NOMO-1 (cell line): ENCODE measurements around the gene NCF2.

Experiments
- DNase-seq, 2 experiments: peaks; one replicate each; lab custom pipeline; 2025; ENCODE audit not compliant: unreplicated experiment in 2 of 2; lab: John Stamatoyannopoulos, UW

The NCF2 gene

DNA sequence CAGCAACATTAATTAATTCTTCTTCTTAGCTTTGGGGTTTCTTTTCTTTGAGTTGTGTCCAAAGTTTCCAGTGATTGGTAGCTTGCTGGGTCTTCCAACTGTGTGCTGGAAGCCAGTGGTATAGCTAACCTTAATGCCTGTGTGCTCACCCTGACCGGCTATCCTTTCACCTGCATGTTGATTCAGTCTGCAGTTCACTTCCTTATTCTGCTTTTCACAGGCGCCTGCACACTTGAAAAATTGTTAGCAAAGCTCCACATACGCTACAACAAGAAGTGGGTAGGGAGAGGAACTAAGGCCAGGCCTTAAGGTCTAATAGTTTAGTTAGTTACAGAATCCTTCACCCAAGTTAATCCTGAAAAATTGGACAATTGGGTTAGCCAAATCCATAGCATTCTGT, 35.7 kb downstream of the NCF2 start:
- DNase-seq = peak in 1 of 2 experiments; percentile 12

DNA sequence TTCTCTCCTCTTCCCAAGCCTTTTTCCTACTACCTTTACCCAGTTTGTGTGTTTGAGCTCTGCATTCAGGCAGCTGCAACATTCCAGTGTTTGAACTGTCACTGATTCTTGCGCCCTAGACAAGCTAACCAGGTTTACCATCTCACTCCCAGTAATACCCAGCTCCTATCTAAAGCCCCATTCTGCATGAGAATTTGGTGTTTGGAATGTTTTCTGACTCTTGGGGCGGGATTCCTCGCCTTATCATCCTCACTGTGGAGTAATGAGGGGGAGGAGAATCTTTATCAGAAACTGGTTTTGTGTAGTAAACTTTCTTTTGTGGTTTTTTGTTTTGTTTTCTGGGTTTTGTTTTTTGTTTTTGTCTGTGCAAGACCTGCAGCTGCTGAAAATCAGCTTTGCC, 36.5 kb downstream of the NCF2 start:
- no peak for DNase-seq

DNA sequence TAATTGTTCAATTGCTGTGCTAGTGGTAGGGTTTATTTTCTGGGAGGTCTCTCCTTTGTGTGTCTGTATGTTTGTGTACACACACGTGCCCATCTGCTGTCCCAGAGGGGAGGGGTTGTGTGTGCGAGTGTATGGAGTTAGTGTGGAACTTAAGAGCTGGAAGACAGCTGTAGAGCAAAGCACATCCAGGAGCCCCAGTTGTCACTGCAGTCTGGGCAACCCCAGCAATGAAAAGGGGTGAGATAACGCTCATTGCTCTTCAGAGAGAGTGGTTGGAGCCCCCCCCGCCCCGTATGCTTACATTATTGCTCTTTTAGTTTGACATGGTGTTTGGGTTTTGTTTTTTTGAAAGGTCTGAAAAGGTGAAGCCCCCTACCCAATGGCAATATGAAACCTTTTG, 36.9 kb downstream of the NCF2 start:
- no peak for DNase-seq

DNA sequence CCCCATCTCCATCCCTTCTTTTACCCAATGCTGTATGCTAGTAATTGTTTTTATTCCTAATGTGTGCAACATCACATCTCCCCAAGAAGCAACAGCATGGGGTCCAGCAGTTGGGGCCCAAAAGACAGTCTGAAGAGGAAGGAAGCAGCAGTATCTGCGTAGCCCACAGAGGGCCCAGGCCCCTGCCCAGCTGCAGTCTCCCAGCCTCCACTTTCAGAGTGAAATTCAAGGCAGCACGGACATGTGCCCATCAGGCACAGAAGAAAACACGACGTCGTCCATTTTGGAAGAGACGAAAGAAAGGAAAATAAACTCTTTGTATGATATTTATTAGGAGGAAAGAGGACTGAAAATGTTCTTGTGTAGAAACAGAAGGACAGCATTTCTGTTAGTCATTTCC, 37.4 kb downstream of the NCF2 start:
- DNase-seq = no peak

DNA sequence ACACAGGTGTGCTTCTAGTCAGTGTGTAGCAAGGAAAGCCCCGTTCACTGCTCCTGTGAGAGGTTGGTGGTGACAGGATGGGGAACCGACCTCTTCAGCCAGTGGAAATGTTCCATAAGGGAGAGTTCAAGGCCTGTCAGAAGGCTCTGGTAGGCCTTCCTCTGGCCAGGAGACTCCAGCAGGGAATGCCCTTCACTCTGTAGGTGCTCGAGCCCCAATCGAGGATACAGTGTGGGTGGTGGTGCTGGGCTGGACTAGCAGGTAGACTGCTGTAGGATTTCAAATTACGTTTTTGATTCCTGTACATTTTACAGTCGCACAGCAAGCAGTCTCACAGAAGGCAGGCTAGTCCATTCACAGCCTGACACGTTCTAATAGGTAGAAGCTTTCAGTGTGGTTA, 37.8 kb downstream of the NCF2 start:
- no peak for DNase-seq

DNA sequence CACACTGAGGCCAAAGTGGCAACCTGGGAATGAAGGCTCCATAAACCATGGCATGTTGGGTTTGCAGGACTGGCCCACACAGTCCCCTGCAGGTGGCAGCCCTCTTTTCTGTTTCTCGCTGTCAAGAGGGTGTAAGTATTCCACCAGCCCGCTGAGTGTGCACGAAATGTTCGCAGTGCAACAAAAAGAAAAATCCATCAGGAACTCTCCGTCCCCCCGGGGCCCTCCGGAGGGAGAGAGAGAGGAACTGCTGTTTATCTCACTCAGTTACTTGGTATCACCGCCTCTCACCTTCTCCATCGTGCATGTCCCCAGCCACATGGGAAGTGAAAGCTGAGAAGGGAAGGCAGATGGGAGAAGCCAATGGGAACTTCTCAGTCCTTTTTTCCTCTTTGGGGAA, 38.3 kb downstream of the NCF2 start:
- no peak for DNase-seq

DNA sequence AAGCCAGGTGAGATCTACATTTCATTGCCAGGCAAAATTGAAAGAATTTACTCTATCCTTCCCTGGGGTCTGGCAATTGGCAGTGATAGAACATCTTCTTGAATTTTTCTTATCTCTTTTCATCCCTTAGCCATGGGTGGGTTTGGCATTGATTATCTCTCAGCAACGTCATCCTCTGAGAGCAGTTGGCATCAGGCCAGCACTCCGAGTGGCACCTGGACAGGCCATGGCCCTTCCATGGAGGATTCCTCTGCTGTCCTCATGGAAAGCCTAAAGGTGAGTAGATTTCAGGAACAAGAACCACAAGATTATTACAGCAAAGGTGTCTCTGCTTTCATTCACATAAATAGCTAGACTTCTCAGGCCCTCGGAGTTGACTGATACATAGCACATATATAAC, 39.3 kb downstream of the NCF2 start:
- no peak for DNase-seq

DNA sequence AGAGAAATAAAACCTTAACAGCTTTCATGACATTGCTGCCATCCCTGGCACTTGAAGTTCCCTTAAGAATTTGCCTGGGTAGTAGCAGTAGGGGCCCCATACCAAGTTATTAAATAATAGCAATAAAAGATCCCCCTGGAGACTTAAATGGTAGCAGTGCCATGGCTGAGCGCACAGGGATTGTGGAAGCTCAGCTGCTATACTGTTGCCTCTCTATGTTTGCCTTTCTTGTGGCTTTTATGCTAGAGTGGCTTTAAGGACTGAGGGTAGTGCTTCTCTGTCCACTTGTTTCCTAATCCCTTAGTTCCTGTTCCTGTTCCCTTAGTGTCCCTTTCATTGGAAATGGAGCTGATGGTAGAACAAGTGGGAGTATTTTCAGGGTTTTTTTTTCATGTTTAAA, 42.1 kb downstream of the NCF2 start:
- no peak for DNase-seq

DNA sequence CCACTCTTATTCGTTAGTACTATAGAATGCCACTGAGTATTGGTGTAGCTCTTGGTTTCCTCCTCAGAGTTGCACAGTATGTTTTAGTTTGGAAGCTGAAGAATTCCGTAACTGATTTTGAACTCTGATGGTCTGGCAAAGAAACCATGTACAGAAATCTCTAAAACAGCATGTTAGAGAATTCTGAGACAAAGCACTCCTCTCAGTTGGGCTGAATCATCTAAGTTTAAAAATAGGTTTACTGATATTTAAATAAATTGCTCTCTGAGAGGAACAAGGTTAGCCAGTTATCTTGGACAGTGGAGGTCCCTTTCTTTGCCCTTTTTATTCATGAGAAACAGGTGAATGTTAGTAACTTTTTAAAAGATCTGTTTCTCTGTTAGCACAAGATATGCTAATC, 43.8 kb downstream of the NCF2 start:
- no peak for DNase-seq

DNA sequence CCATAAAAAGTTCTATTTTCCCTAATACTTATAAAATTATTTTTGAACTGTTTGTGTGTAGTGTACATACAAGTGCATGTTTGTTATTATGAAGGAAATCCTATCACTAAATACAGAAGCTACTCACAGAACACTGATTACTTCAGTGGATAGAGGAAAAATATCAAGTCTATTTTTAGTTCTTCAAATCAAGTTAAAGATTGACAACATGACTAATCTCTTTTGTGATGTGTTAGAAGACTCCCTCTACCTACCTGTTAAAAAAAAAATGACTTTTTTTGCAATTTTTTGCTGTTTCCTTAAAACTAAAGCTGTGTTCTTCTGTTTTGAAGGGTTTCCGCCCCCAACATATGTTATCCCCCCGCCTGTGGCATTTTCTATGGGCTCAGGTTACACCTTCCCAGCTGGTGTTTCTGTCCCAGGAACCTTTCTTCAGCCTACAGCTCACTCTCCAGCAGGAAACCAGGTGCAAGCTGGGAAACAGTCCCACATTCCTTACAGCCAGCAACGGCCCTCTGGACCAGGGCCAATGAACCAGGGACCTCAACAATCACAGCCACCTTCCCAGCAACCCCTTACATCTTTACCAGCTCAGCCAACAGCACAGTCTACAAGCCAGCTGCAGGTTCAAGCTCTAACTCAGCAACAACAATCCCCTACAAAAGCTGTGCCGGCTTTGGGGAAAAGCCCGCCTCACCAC, 45.5 kb downstream of the NCF2 start:
- no peak for DNase-seq

DNA sequence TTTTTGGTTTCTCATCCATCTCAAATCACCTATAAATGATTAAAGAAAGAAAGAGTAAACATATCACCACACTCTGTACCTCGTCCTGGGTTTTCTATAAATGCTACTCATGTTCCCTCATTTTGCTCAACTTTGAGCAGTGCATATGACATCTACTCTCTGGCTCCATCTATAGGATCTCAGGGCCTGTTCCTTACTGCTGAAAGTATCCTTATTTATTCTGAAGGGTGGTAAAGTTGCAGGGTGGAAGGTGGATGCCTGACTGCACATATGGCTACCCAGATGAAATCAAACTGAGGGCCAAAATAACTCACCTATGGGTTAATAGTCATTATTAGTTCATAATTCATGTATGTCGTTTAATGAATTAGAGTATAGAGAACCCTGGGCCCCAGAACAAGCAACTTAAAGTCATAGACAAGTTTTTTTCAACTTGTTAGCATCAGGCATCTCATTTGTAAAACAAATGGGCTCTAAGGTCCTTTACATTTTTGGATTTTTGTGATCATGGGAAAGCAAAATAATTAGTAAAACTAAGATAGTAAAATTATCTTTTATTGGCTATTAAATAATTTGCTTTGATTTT, 46.5 kb downstream of the NCF2 start:
- peak; percentile 42 to 59 for DNase-seq

DNA sequence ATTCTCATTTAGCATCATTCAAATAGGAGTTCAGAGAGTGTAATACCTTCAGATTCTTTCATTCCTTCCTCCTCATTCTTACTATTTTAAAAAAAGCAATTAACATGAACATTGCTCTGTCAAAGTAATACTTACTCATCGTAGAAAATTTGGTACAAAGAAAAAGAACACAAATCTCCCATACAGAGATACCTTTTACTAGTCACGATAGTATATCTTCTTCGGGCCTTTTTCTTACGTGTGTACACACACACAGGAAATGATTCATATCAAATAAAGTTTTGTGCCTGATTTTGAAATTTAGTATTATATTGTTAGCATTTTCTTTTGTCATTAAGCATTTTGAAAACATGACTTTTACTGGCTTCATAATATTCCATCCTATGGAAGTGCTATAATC, 52.9 kb downstream of the NCF2 start:
- DNase-seq = no peak

DNA sequence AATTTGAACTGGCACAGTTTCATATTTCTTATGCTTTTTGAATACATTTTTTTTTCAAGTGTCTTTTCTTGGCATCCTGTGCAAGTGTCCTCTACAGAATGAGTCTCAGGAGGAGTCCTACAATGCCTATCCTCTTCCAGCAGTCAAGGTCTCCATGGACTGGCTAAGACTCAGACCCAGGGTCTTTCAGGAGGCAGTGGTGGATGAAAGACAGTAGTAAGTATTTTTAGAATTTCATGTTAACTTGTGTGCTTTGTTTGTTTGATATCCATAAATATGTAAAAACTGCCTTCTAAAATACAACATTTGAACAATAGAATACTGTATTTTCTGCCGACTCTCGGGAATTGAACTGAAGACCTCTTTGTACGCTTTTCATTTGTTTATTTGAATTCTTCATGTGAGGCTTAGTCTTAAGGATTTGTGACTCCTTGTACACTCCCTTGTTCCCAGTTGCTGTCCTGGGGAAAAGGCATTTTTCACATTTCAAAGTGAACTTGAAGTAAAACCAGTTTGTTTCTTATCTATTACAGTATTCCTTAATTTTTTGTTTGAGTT, 56.6 kb downstream of the NCF2 start:
- no peak for DNase-seq

DNA sequence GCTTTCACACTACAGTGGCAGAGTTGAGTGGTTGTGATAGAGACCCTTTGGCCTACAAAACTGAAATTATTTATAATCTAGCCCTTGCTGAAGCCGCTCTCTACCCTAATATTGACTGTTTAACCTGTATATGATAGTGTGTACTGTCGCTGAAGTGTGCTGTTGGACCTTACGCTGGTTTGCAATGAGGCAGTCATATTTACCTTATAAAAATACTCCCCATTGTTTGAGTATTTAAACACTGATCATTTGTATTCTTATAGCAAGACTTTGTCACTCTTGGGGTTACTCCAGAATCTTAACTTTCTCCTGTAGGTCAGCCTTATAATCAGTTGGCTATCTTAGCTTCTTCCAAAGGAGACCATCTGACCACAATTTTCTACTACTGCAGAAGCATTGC, 61.7 kb downstream of the NCF2 start:
- no peak for DNase-seq

DNA sequence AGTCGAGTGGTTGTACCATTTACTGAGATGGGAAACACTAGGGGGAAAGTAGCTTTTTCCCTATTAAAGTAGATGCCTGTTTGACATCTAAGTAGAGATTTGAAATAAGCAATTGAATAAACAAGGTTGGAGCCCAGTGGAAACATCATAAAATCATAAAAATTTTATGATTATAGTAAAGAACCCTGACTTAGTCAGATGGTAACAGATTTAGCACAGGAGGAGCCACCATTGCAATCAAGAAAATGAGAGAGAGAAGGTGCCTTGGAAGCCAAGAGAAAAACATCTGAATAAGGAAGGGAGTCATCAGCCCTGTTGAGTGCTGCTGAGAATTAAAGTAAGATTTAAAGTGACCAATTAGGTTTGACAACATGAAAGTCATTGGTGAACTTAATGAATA, 68.2 kb downstream of the NCF2 start:
- no peak for DNase-seq

DNA sequence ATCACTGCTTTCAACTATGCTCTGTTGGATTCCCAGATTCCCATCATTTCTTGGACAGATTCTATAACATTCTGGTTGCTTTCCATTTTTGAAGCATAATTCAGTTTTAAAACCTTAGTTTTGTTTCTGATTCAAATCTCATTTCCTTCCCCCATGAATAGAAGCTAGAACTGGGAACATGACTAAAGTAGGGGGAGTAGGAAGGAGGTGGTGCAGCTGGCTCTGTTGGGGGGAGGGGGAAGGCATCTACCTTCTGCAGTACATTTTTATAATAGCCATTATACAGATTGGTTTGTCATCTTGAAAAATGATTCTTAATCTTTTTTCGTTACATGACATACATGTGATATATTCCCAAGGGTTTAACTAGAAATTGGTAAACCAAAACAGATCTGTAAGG, 69.9 kb downstream of the NCF2 start:
- no peak for DNase-seq

DNA sequence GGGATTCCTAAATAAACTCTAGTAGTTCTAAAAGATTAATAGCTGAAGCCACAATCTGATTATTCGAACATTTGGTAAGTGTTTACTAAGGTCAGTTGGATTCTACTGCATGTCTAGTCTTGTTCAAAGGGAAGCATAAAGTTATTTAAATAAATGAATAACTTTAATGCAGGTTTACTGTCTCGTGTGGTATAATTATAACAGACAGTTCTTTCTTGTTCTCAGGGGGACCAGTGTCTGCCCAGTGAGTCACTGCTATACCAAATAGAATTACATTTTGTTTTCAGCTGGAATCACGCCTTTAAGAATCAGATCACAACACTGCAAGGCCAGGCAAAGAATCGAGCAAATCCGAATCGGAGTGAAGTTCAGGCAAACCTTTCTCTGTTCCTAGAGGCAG, 72.9 kb downstream of the NCF2 start:
- no peak for DNase-seq

DNA sequence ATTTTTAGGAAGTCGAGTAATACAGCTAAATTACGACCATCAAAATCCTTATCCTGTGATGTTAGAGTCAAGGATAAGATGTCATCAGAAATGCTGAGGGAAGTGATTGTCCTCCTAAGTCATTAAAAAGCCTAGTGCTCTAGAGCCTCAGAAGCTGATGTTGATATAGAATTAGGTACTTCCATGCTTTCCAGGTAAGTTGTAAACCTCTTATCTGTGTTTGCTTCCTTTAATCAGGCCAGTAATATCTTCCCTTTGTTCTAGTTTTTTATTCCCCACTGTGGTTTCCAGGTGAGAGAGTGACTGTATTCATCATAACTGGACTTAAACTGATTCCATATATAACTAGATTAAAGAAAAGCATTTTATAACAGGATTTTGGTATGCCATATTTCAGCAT, 73.5 kb downstream of the NCF2 start:
- DNase-seq = no peak

DNA sequence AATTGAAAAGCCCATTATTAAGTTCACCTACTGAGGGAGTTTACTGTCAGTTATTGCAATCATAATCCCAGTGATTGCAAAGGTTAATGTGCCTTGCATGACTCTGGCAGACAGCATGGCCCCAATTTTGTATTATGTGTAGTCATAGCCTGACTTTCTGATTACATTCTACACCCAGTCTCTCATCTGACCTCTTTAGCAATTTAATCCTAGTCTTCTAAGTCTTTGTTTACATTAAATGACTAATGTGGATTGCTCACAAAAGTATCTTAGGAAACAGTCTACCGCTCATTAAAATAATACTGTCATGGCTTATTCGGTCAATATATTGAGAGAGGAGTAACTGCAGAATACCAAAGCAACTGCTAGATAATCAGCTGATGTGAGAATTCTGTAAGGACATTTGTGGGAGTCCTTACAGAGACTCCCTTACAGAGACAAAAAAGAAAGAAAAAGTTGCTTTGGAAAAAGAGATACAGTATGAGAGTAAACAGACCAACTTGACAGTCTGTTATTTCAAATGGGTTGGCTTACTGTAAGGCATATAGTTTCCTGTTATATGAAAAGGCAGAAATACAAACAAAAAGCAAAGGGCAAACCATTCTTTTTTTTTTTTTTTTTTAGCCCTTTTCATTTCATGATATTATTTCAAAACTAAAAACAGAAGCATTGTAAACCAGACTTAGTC, 75.1 kb downstream of the NCF2 start:
- DNase-seq = no peak

DNA sequence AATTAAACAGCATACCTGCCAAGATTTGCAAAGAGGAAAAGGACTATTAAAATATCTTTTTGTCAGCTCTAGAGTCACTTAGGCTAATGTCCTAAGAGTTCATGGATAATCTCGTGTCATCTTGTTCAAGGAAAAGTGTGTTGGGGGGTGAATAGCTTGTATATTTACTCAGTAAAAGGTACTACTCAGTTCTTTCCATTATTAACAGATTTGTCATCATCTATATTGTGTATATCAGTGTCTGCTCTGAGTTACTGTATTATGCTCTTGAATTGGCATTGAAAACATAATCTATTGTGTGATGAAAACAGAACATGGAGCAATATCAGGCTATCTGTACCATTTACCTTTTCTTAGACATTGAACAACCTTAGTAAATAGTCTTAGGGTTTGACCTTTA, 76.0 kb downstream of the NCF2 start:
- DNase-seq = no peak

DNA sequence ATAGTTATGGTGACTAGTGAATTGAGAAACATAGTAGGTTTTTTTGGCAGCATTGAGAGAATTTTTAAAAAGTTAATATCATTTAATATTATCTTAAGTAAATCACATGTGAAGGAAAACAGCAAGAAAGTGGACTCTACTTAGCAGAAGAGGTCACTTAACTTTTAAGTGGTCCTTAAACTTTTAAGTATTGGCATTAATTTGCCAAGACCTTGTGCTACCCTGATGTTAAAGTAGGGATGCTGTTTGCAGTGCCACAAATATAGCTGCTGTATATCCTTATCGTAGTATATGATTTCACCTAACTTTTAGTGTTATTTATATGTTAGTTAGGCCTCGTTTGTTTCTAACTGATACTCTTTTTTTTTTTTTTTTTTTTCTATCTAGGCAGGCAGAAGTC, 77.8 kb downstream of the NCF2 start:
- DNase-seq = no peak

DNA sequence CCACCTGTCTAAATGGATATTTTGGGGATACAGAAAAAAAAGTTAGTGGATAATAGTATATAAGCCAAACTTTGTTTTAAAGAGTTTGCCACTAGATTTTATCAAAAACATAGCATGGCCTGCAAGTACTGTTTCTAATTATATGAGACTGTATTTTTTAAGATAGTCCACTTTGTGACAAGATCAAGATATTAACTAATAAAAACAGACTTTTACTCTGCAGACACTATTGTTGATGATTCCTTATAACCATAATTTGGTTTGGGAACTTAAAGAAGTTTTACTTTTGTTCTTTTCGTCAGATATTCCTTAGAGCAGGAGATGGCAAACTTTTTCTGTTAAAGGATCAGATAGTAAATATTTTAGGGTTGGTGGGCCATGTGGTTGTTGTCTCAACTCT, 81.6 kb downstream of the NCF2 start:
- DNase-seq = no peak
